B cell (primary cell): ENCODE data around the gene RHBDL1. TPM values are rescaled to one million over a fixed set of nuclear protein-coding genes. Genes with fewer than 3 reads are reported as not detected.
A peak's percentile ranks its signal among the peaks of the same experiment; 100 is the strongest.

Experiments used
- ATAC-seq: fragments of 200-7000 bp; cut with Tn5 transposase; one replicate; pipeline ENCODE4 v1.10.0; 2021; ENCODE audit warnings: low read depth, mild to moderate bottlenecking, moderate number of reproducible peaks, moderate library complexity
- CTCF ChIA-PET: fragments of 350-600 bp; sonication (Branson Sonifier 250); formaldehyde crosslinking; loops from one replicate; lab custom pipeline; 2021; ENCODE audit warnings: antibody characterized with exemption, inconsistent platforms; lab: Charles Lee
- POLR2A ChIA-PET: fragments of 350-600 bp; sonication (Branson Sonifier 250); formaldehyde crosslinking; loops from one replicate; lab custom pipeline; 2021; ENCODE audit warnings: antibody characterized with exemption; lab: Charles Lee
- DNase-seq: peaks from one replicate; pipeline ENCODE4 v3.0.0; 2013
- H2AFZ ChIP-seq: 2 replicates; pipeline ENCODE4 v1.6.1; 2012; ENCODE audit warnings: mild to moderate bottlenecking, low read depth, low read length; ENCODE audit not compliant: insufficient read depth, poor library complexity, severe bottlenecking
- H3K27ac ChIP-seq, 2 donors: 1 replicate in 1 of 2; 2 replicates in 1 of 2; pipeline ENCODE4 v1.5.1; 2012 to 2013; ENCODE audit warnings: low read length in 2 of 2, mild to moderate bottlenecking in 2 of 2, moderate library complexity in 1 of 2
- H3K27me3 ChIP-seq, 4 experiments: fragments of 200-600 bp in 1 of 4; sonication (generic) in 1 of 4; replicated peaks in 1 of 4; 1 replicate in 2 of 4; 2 replicates in 2 of 4; pipeline versions ENCODE4 v1.6.1 to v1.7.0; 2013 to 2016; ENCODE audit warnings: low read length in 3 of 4, mild to moderate bottlenecking in 2 of 4, mixed read lengths in 1 of 4, moderate library complexity in 1 of 4; ENCODE audit not compliant: insufficient read depth in 4 of 4, control insufficient read depth in 3 of 4; ENCODE audit errors: control extremely low read depth in 1 of 4
- H3K36me3 ChIP-seq, 2 experiments: replicated peaks in 1 of 2; 1 replicate in 1 of 2; 2 replicates in 1 of 2; pipeline versions ENCODE4 v1.6.1 to v1.7.1; 2013; ENCODE audit warnings: low read length in 1 of 2; ENCODE audit not compliant: insufficient read depth in 2 of 2, control insufficient read depth in 1 of 2; ENCODE audit errors: control extremely low read depth in 1 of 2, extremely low read depth in 1 of 2
- H3K4me1 ChIP-seq, 2 donors: fragments of 200-600 bp in 1 of 2; sonication (generic) in 1 of 2; 1 replicate in 1 of 2; 2 replicates in 1 of 2; pipeline versions ENCODE4 v1.5.1 to v1.6.1; 2013 to 2017; ENCODE audit warnings: low read length in 2 of 2; ENCODE audit not compliant: control insufficient read depth in 2 of 2, insufficient read depth in 2 of 2
- H3K4me2 ChIP-seq: replicated peaks from 2 replicates; pipeline ENCODE3; 2012; ENCODE audit warnings: mild to moderate bottlenecking, low read depth, low read length; ENCODE audit not compliant: poor library complexity, severe bottlenecking
- H3K4me3 ChIP-seq, 5 experiments: fragments of 200-600 bp in 1 of 5; sonication (generic) in 1 of 5; 1 replicate in 3 of 5; 2 replicates in 2 of 5; pipeline versions ENCODE4 v1.5.1 to v1.7.0; 2011 to 2016; ENCODE audit warnings: low read length in 4 of 5, mild to moderate bottlenecking in 4 of 5, low read depth in 2 of 5, control low read depth in 1 of 5, moderate library complexity in 1 of 5; ENCODE audit not compliant: insufficient read depth in 1 of 5; ENCODE audit errors: control extremely low read depth in 1 of 5, extremely low read depth in 1 of 5
- H3K79me2 ChIP-seq: fragments of 200-600 bp; sonication (generic); one replicate; pipeline ENCODE4 v1.6.0; 2016; ENCODE audit warnings: low read length; ENCODE audit not compliant: control insufficient read depth, insufficient read depth
- H3K9ac ChIP-seq: fragments of 200-600 bp; sonication (generic); 2 replicates; pipeline ENCODE4 v1.6.1; 2017; ENCODE audit warnings: mild to moderate bottlenecking, low read length, moderate library complexity
- H3K9me3 ChIP-seq, 3 donors: one replicate each; pipeline versions ENCODE4 v1.6.1 to v1.7.1; 2013; ENCODE audit warnings: low read length in 2 of 3; ENCODE audit not compliant: control insufficient read depth in 2 of 3, insufficient read depth in 1 of 3; ENCODE audit errors: control extremely low read depth in 1 of 3
- H4K20me1 ChIP-seq: 2 replicates; pipeline ENCODE4 v1.6.0; 2012; ENCODE audit warnings: mild to moderate bottlenecking, low read length; ENCODE audit not compliant: insufficient read depth, control insufficient read depth, poor library complexity, severe bottlenecking
- H3K27ac Mint-ChIP-seq: one replicate; pipeline ENCODE4 v1.8.0; 2021; ENCODE audit warnings: mixed read lengths
- H3K27me3 Mint-ChIP-seq: one replicate; pipeline ENCODE4 v1.8.0; 2021; ENCODE audit warnings: mixed read lengths
- H3K4me1 Mint-ChIP-seq: one replicate; pipeline ENCODE4 v1.8.0; 2021; ENCODE audit warnings: mixed read lengths
- H3K4me3 Mint-ChIP-seq: one replicate; pipeline ENCODE4 v1.8.0; 2021; ENCODE audit warnings: mixed read lengths
- H3K9me3 Mint-ChIP-seq: one replicate; pipeline ENCODE4 v1.8.0; 2022; ENCODE audit warnings: mixed read lengths; ENCODE audit not compliant: insufficient read depth
- CTCF ChIP-seq: fragments of 200-600 bp; IDR thresholded peaks from one replicate; pipeline ENCODE4 v1.8.0; 2022; ENCODE audit warnings: antibody characterized with exemption, mild to moderate bottlenecking
- EZH2 ChIP-seq: IDR thresholded peaks from 2 replicates; pipeline ENCODE4 v1.6.1; 2012; ENCODE audit warnings: borderline replicate concordance, low read depth, mild to moderate bottlenecking, moderate library complexity, low read length; ENCODE audit not compliant: insufficient read depth, poor library complexity, severe bottlenecking
- WGBS: methylation state at CpG from one replicate; pipeline ENCODE4 v1.1.5; 2013; ENCODE audit warnings: missing lambda C conversion rate; ENCODE audit not compliant: insufficient coverage; 5-methylcytosine and 5-hydroxymethylcytosine counted together
- intact Hi-C: fragments of 100-400 bp; cut with micrococcal nuclease; formaldehyde crosslinking; loops from one replicate; pipeline ENCODE4 v1.10.0; 2022
- polyA plus RNA-seq: library from polyadenylated mRNA; depleted of rRNA; stranded (reverse); fragments of >200 nt; gene quantifications from 2 replicates; pipeline ENCODE4 v1.2.3, GENCODE V29; 2012
- total RNA-seq, 2 donors: library from RNA; stranded (reverse); fragments of 120-200 nt in 1 of 2; gene quantifications; 1 replicate in 1 of 2; 2 replicates in 1 of 2; pipeline versions ENCODE4 v1.2.3 to v1.2.4, GENCODE V29; 2013 to 2022

Gene RHBDL1
- total and polyA plus RNA-seq, 2 donors (not counting 1 experiment from before 2014, with no cell fraction given): 0.76 to 1.6 TPM

- no peak overlapping the region for H3K4me3 ChIP-seq
- peak overlapping the region; percentile 50 for H3K27ac Mint-ChIP-seq
- H3K9me3 ChIP-seq: no peaks in the 10 kb centered on the region
- peaks cover 15% of the 10 kb centered on the region for H3K4me1 Mint-ChIP-seq
- no peak overlapping the region for H3K4me2 ChIP-seq
- DNase-seq: no peak
- peaks cover 10% of the 10 kb centered on the region for H3K79me2 ChIP-seq
- CTCF ChIA-PET: no interaction called here
- ATAC-seq: no peak
- H3K9me3 Mint-ChIP-seq: no peaks in the 10 kb centered on the region
- H3K4me1 ChIP-seq: peaks cover 10 to 29% of the 10 kb centered on the region in 2 donors
- peak overlapping the region; percentile 61 for H3K4me3 Mint-ChIP-seq
- peaks cover 0 to 3% of the 10 kb centered on the region in 2 experiments for H3K36me3 ChIP-seq
- WGBS: 96% methylated on average over 20 of the region's 22 CpGs
- peaks cover 13% of the 10 kb centered on the region for H4K20me1 ChIP-seq
- H3K27me3 ChIP-seq: no peaks in the 10 kb centered on the region
- H3K27me3 Mint-ChIP-seq: no peaks in the 10 kb centered on the region
- H3K27ac ChIP-seq: no peak overlapping the region
- POLR2A ChIA-PET: no interaction called here
- H3K9ac ChIP-seq: no peak overlapping the region
- intact Hi-C loops: no loop called here
- TF ChIP-seq CTCF (no peak), EZH2 (no peak)
- H2AFZ ChIP-seq: no peak overlapping the region
These were observed 41.3 kb upstream of the RHBDL1 start for GRCh38 chr16:634051-634670.

GRCh38 chr16:634996-635395 lies 40.5 kb upstream of the RHBDL1 start:
- Mint-ChIP-seq H3K4me1 (peaks cover 21% of the 10 kb centered on the region), H3K4me3 (peak overlapping the region; percentile 75), H3K27me3 (no peaks in the 10 kb centered on the region), H3K9me3 (no peaks in the 10 kb centered on the region), H3K27ac (peak overlapping the region; percentile 41)
- peaks cover 0 to 3% of the 10 kb centered on the region in 2 experiments for H3K36me3 ChIP-seq
- ATAC-seq (no peak), DNase-seq (peak; percentile 23)
- H4K20me1 ChIP-seq: peaks cover 13% of the 10 kb centered on the region
- H3K4me2 ChIP-seq: peak overlapping the region; percentile 94
- H3K27me3 ChIP-seq: no peaks in the 10 kb centered on the region
- WGBS: 89% methylated on average over 7 of the region's 7 CpGs
- ChIA-PET POLR2A (no interaction called here), CTCF (no interaction called here)
- no peaks in the 10 kb centered on the region for H3K9me3 ChIP-seq
- peaks cover 10% of the 10 kb centered on the region for H3K79me2 ChIP-seq
- peaks cover 10 to 34% of the 10 kb centered on the region in 2 donors for H3K4me1 ChIP-seq
- intact Hi-C loops: no loop called here
- H2AFZ ChIP-seq: no peak overlapping the region
- no peak for TF ChIP-seq EZH2
- TF ChIP-seq CTCF: no peak
- no peak overlapping the region for H3K27ac ChIP-seq
- no peak overlapping the region for H3K4me3 ChIP-seq
- no peak overlapping the region for H3K9ac ChIP-seq
